ENCODE data around the gene ATP6V1B1.

The ATP6V1B1 gene

GRCh38 chr2:70937866-70938585 lies 2.3 kb downstream of the ATP6V1B1 start:
- no peak overlapping the region for H2AFZ ChIP-seq (ENCODE audit: low read length)
- no peaks in the 10 kb centered on the region for H3K9me2 ChIP-seq (replicated peaks; ENCODE audit: low read depth, low read length)
- H3K4me3 ChIP-seq (ENCODE audit: low read length, poor library complexity, severe bottlenecking): no peak overlapping the region
- H3K27me3 ChIP-seq (ENCODE audit: insufficient read depth, low read length, poor library complexity, severe bottlenecking): no peaks in the 10 kb centered on the region
- H3K9ac ChIP-seq (ENCODE audit: low read depth, low read length, poor library complexity, severe bottlenecking): no peak overlapping the region
- H3K4me1 ChIP-seq (ENCODE audit: insufficient read depth, low read length, poor library complexity, severe bottlenecking): no peaks in the 10 kb centered on the region
- H3K4me2 ChIP-seq (ENCODE audit: low read depth, low read length, poor library complexity, severe bottlenecking): no peak overlapping the region
- H3K9me3 ChIP-seq (ENCODE audit: insufficient read depth, low read depth, low read length): no peaks in the 10 kb centered on the region
- no peaks in the 10 kb centered on the region for H3F3A ChIP-seq (ENCODE audit: low read depth)
- TF ChIP-seq EZH2phosphoT487 (IDR thresholded peaks at IDR 0.05; ENCODE audit: borderline replicate concordance) (no peak), CTCF (conservative IDR thresholded peaks at IDR 0.05; ENCODE audit: low read length) (no peak)
- no peaks in the 10 kb centered on the region for H4K20me1 ChIP-seq (ENCODE audit: insufficient read depth, low read length, poor library complexity, severe bottlenecking)
- H3K36me3 ChIP-seq (ENCODE audit: insufficient read depth, low read length): no peaks in the 10 kb centered on the region
- no peaks in the 10 kb centered on the region for H3K79me2 ChIP-seq (ENCODE audit: insufficient read depth, low read length)

- Histone ChIP-seq H3K4me1 (ENCODE audit: insufficient read depth, low read length, poor library complexity, severe bottlenecking) (no peaks in the 10 kb centered on the region), H3K9me2 (replicated peaks; ENCODE audit: low read depth, low read length) (no peaks in the 10 kb centered on the region), H3K79me2 (ENCODE audit: insufficient read depth, low read length) (no peaks in the 10 kb centered on the region), H3K4me2 (ENCODE audit: low read depth, low read length, poor library complexity, severe bottlenecking) (no peak overlapping the region), H2AFZ (ENCODE audit: low read length) (no peak overlapping the region), H3K27me3 (ENCODE audit: insufficient read depth, low read length, poor library complexity, severe bottlenecking) (no peaks in the 10 kb centered on the region), H3K36me3 (ENCODE audit: insufficient read depth, low read length) (no peaks in the 10 kb centered on the region), H3K9me3 (ENCODE audit: insufficient read depth, low read depth, low read length) (no peaks in the 10 kb centered on the region), H3K4me3 (ENCODE audit: low read length, poor library complexity, severe bottlenecking) (no peak overlapping the region), H3F3A (ENCODE audit: low read depth) (no peaks in the 10 kb centered on the region), H3K9ac (ENCODE audit: low read depth, low read length, poor library complexity, severe bottlenecking) (no peak overlapping the region), H4K20me1 (ENCODE audit: insufficient read depth, low read length, poor library complexity, severe bottlenecking) (no peaks in the 10 kb centered on the region)
- TF ChIP-seq CTCF (conservative IDR thresholded peaks at IDR 0.05; ENCODE audit: low read length) (no peak), EZH2phosphoT487 (IDR thresholded peaks at IDR 0.05; ENCODE audit: borderline replicate concordance) (no peak)
These were observed 2.9 kb downstream of the ATP6V1B1 start for GRCh38 chr2:70938586-70938950.

- Histone ChIP-seq H3K9ac (ENCODE audit: low read depth, low read length, poor library complexity, severe bottlenecking) (no peak overlapping the region), H4K20me1 (ENCODE audit: insufficient read depth, low read length, poor library complexity, severe bottlenecking) (no peaks in the 10 kb centered on the region), H3K4me3 (ENCODE audit: low read length, poor library complexity, severe bottlenecking) (no peak overlapping the region), H3F3A (ENCODE audit: low read depth) (no peaks in the 10 kb centered on the region), H3K36me3 (ENCODE audit: insufficient read depth, low read length) (no peaks in the 10 kb centered on the region), H3K9me3 (ENCODE audit: insufficient read depth, low read depth, low read length) (no peaks in the 10 kb centered on the region), H3K27me3 (ENCODE audit: insufficient read depth, low read length, poor library complexity, severe bottlenecking) (no peaks in the 10 kb centered on the region), H3K4me2 (ENCODE audit: low read depth, low read length, poor library complexity, severe bottlenecking) (no peak overlapping the region), H3K79me2 (ENCODE audit: insufficient read depth, low read length) (no peaks in the 10 kb centered on the region), H3K9me2 (replicated peaks; ENCODE audit: low read depth, low read length) (no peaks in the 10 kb centered on the region), H2AFZ (ENCODE audit: low read length) (no peak overlapping the region), H3K4me1 (ENCODE audit: insufficient read depth, low read length, poor library complexity, severe bottlenecking) (no peaks in the 10 kb centered on the region)
- TF ChIP-seq CTCF (conservative IDR thresholded peaks at IDR 0.05; ENCODE audit: low read length) (no peak), EZH2phosphoT487 (IDR thresholded peaks at IDR 0.05; ENCODE audit: borderline replicate concordance) (no peak)
These were observed 3.5 kb downstream of the ATP6V1B1 start for GRCh38 chr2:70939001-70939838.

All from Loucy (cell line).